Keratinocyte (primary cell): ENCODE measurements around the gene TMEM221. TPM values are rescaled to one million over a fixed set of nuclear protein-coding genes. Genes with fewer than 3 reads are reported as not detected.

ENCODE experiments used
- DNase-seq: peaks from one replicate; pipeline ENCODE4 v3.0.0-alpha.2; 2011; ENCODE audit warnings: low read depth, missing footprints, low spot score
- FAIRE-seq: peaks from 2 replicates; lab custom pipeline; 2011; peaks lifted over from hg19 to GRCh38; lab: Jason Lieb, UNC
- H2AFZ ChIP-seq: 2 replicates; pipeline ENCODE4 v1.6.0; 2012; ENCODE audit warnings: low read length, control low read depth, inconsistent platforms; ENCODE audit not compliant: control insufficient read depth
- H3K27ac ChIP-seq: 2 replicates; pipeline ENCODE4 v1.5.1; 2011; ENCODE audit warnings: low read length; ENCODE audit not compliant: control insufficient read depth, insufficient read depth
- H3K27me3 ChIP-seq: 3 replicates; pipeline ENCODE4 v1.6.0; 2011; ENCODE audit warnings: low read length; ENCODE audit not compliant: control insufficient read depth, insufficient read depth; ENCODE audit errors: extremely low read depth
- H3K36me3 ChIP-seq, 2 experiments: 2 replicates in 1 of 2; 3 replicates in 1 of 2; pipeline ENCODE4 v1.5.1; 2011; ENCODE audit warnings: low read length in 2 of 2, mild to moderate bottlenecking in 1 of 2; ENCODE audit not compliant: control insufficient read depth in 2 of 2, insufficient read depth in 2 of 2; ENCODE audit errors: extremely low read depth in 1 of 2
- H3K4me1 ChIP-seq: 3 replicates; pipeline ENCODE4 v1.5.1; 2011; ENCODE audit warnings: low read length; ENCODE audit not compliant: control insufficient read depth, insufficient read depth; ENCODE audit errors: extremely low read depth
- H3K4me2 ChIP-seq: 3 replicates; pipeline ENCODE4 v1.6.0; 2011; ENCODE audit warnings: low read depth, low read length; ENCODE audit not compliant: control insufficient read depth, insufficient read depth; ENCODE audit errors: extremely low read depth
- H3K4me3 ChIP-seq, 3 experiments: fragments of 200-600 bp in 1 of 3; sonication (generic) in 1 of 3; 2 replicates in 2 of 3; 3 replicates in 1 of 3; pipeline ENCODE4 v1.5.1; 2011 to 2016; ENCODE audit warnings: low read length in 3 of 3, mild to moderate bottlenecking in 3 of 3, control low read depth in 2 of 3, inconsistent platforms in 1 of 3, low read depth in 1 of 3, mixed read lengths in 1 of 3, mixed run types in 1 of 3, moderate library complexity in 1 of 3; ENCODE audit not compliant: control insufficient read depth in 2 of 3, insufficient read depth in 2 of 3; ENCODE audit errors: extremely low read depth in 1 of 3
- H3K79me2 ChIP-seq: 2 replicates; pipeline ENCODE4 v1.6.0; 2012; ENCODE audit warnings: low read length; ENCODE audit not compliant: control insufficient read depth, insufficient read depth
- H3K9ac ChIP-seq: 3 replicates; pipeline ENCODE4 v1.6.0; 2011; ENCODE audit warnings: low read length; ENCODE audit not compliant: control insufficient read depth, insufficient read depth; ENCODE audit errors: extremely low read depth
- H3K9me1 ChIP-seq: 3 replicates; pipeline ENCODE4 v1.6.0; 2011; ENCODE audit warnings: low read length; ENCODE audit not compliant: control insufficient read depth, insufficient read depth; ENCODE audit errors: extremely low read depth
- H3K9me3 ChIP-seq: 2 replicates; pipeline ENCODE4 v1.5.1; 2012; ENCODE audit warnings: low read depth, low read length; ENCODE audit not compliant: control insufficient read depth
- H4K20me1 ChIP-seq: 3 replicates; pipeline ENCODE4 v1.6.0; 2011; ENCODE audit warnings: low read length; ENCODE audit not compliant: control insufficient read depth, insufficient read depth; ENCODE audit errors: extremely low read depth
- CTCF ChIP-seq, 3 experiments: IDR thresholded peaks in 1 of 3; conservative IDR thresholded peaks in 1 of 3; optimal IDR thresholded peaks in 1 of 3; 2 replicates in 2 of 3; 3 replicates in 1 of 3; pipeline versions ENCODE3 to v1.5.1; 2011; ENCODE audit warnings: low read length in 3 of 3, mild to moderate bottlenecking in 3 of 3, moderate library complexity in 2 of 3, control low read depth in 1 of 3, inconsistent platforms in 1 of 3; ENCODE audit not compliant: insufficient read depth in 2 of 3; ENCODE audit errors: extremely low read depth in 1 of 3
- EZH2 ChIP-seq: IDR thresholded peaks from one replicate; pipeline ENCODE4 v1.6.1; 2012; ENCODE audit warnings: inconsistent platforms, mild to moderate bottlenecking, low read length, moderate library complexity
- dilution Hi-C: fragments of 300-500 bp; cut with MboI; formaldehyde crosslinking; loops from one replicate; pipeline ENCODE4 v1.7.0; 2020; ENCODE audit warnings: low sequenced_read_pairs; ENCODE audit not compliant: extremely low pct_ligation_motif_present
- polyA plus RNA-seq, 5 experiments: library from polyadenylated mRNA; depleted of rRNA in 3 of 5; stranded (reverse) in 3 of 5; stranded (forward) in 1 of 5; unstranded in 1 of 5; fragments of >200 nt; gene quantifications; 1 replicate in 1 of 5; 2 replicates in 3 of 5; 3 replicates in 1 of 5; pipeline versions ENCODE4 v1.2.1 to v1.2.3, GENCODE V29; 2011 to 2012; ENCODE audit warnings: missing spikeins in 2 of 5, low read depth in 1 of 5, low replicate concordance in 1 of 5

TMEM221 gene
- polyA plus RNA-seq, 1 donor (not counting 4 experiments of a cell fraction or from before 2014, with no cell fraction given), result 0.04 TPM

DNA sequence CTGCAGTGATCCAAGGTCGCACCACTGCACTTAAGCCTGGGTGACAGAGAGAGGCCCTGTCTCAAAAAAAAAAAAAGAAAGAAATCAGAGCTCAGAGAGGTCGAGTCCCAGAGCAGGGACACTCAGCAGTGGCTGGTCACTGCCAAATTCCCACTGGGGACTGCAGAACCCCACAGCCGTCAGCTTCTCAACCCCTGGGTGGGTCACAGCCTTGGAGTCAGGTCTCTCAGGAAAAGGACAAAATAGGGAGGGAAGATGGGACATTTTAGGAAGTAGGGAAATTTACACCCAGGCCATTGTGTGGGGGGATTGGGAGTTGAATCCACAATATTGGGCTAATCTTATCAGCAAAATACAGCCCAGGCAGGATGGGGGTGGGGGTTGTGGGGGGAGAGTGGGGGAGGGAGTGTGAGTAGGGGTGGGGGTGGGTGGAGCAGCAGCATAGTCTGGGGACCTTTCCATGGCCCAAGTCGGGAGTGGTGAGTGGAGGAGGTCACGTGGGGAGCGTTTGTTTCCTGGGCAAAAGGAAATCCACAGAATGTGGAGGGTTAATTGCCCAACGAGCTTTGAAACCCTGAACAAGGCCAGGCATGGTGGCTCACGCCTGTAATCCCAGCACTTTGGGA lies 49.5 kb downstream of the TMEM221 start:
- no peak for DNase-seq
- Histone ChIP-seq H3K4me1 (no peaks in the 10 kb centered on the region), H3K9ac (no peak overlapping the region), H3K4me2 (no peak overlapping the region), H3K4me3 (no peak overlapping the region), H3K9me3 (no peaks in the 10 kb centered on the region), H3K9me1 (no peaks in the 10 kb centered on the region), H3K79me2 (no peaks in the 10 kb centered on the region), H2AFZ (no peak overlapping the region), H3K27me3 (peaks cover 7% of the 10 kb centered on the region), H3K36me3 (no peaks in the 10 kb centered on the region), H3K27ac (no peak overlapping the region), H4K20me1 (no peaks in the 10 kb centered on the region)
- no peak for FAIRE-seq
- dilution Hi-C loops, result no loop called here
- TF ChIP-seq CTCF (optimal IDR thresholded peaks at IDR 0.05 in 1 of 3, IDR thresholded peaks at IDR 0.05 in 1 of 3, conservative IDR thresholded peaks at IDR 0.05 in 1 of 3; ENCODE audit: extremely low read depth in 1 of 3, insufficient read depth in 2 of 3, low read length in 3 of 3) (no peak), EZH2 (no peak)

GRCh38 chr19:17394891-17395415 lies 53.5 kb downstream of the TMEM221 start:
- no peak overlapping the region for H3K9ac ChIP-seq
- H3K27ac ChIP-seq, result no peak overlapping the region
- DNase-seq (peak; percentile 46), FAIRE-seq (no peak)
- dilution Hi-C loops, result no loop called here
- no peak overlapping the region for H2AFZ ChIP-seq
- peaks cover 9% of the 10 kb centered on the region for H3K27me3 ChIP-seq
- H3K79me2 ChIP-seq, result no peaks in the 10 kb centered on the region
- H3K9me1 ChIP-seq, result no peaks in the 10 kb centered on the region
- TF ChIP-seq EZH2 (no peak), CTCF (optimal IDR thresholded peaks at IDR 0.05 in 1 of 3, IDR thresholded peaks at IDR 0.05 in 1 of 3, conservative IDR thresholded peaks at IDR 0.05 in 1 of 3; ENCODE audit: extremely low read depth in 1 of 3, insufficient read depth in 2 of 3, low read length in 3 of 3) (peak; percentile 46 to 92 (median 85))
- no peak overlapping the region for H3K4me2 ChIP-seq
- H3K4me1 ChIP-seq, result peaks cover 9% of the 10 kb centered on the region
- no peaks in the 10 kb centered on the region for H3K36me3 ChIP-seq
- H3K4me3 ChIP-seq, result no peak overlapping the region
- no peaks in the 10 kb centered on the region for H4K20me1 ChIP-seq
- no peaks in the 10 kb centered on the region for H3K9me3 ChIP-seq
